Pericardium fibroblast (primary cell): ENCODE results near the gene SEL1L2. TPM values are rescaled to one million over a fixed set of nuclear protein-coding genes. Genes with fewer than 3 reads are reported as not detected.

ENCODE experiments used
- total RNA-seq: library from RNA; depleted of rRNA; stranded (reverse); fragments of >200 nt; gene quantifications from 2 replicates; pipeline ENCODE4 v1.2.3, GENCODE V29; 2015

SEL1L2 gene
- total RNA-seq = not detected in 2 replicates

GRCh38 chr20:13990465-13990864, at the start of gene SEL1L2:
Gene SEL1L2 (minus strand): TSS chr20:13990614. CDS start chr20:13990534, 80 bp downstream.

GRCh38 chr20:13995086-13995665, 4.8 kb upstream of the SEL1L2 start, which contains the start of gene MACROD2:
Gene MACROD2 (plus strand): TSS chr20:13995516.

Other genes with a start within 250 kb of the SEL1L2 start
- gene ESF1, start 205.7 kb downstream of the SEL1L2 start, total RNA-seq = 5.6 and 8.3 TPM in 2 replicates
- gene NDUFAF5, start 205.6 kb downstream of the SEL1L2 start, total RNA-seq = 3.8 and 14.5 TPM in 2 replicates
- 0.12 TPM in 1 of 2 replicates, not detected in the other for gene MACROD2, start 4.9 kb upstream of the SEL1L2 start, total RNA-seq